IMR-90 (cell line): ENCODE measurements around the gene DRAP1. TPM values are rescaled to one million over a fixed set of nuclear protein-coding genes. Genes with fewer than 3 reads are reported as not detected.

ENCODE experiments used
- ATAC-seq: fragments of 200-7000 bp; cut with Tn5 transposase; 2 replicates; pipeline ENCODE4 v1.9.1; 2020; ENCODE audit warnings: low read depth, mild to moderate bottlenecking, moderate library complexity
- BruUV-seq: library from RNA; stranded (reverse); fragments of 400-500 nt; replicated peaks from 2 replicates; lab custom pipeline; 2021; lab: Mats Ljungman, UMichigan
- CTCF ChIA-PET: fragments of 300-600 bp; formaldehyde crosslinking; extraction: SDS; loops from one replicate; lab custom pipeline; 2021; ENCODE audit warnings: antibody characterized with exemption; lab: Yijun Ruan, JAX
- POLR2A ChIA-PET: fragments of 300-600 bp; sonication (Branson Sonifier 250); formaldehyde crosslinking; loops from one replicate; lab custom pipeline; 2022; ENCODE audit warnings: antibody characterized with exemption; ENCODE audit not compliant: unreplicated experiment; lab: Charles Lee
- DNase-seq: peaks from one replicate; pipeline ENCODE4 v3.0.0; 2013
- H2AFZ ChIP-seq: replicated peaks from 2 replicates; pipeline ENCODE3; 2013; ENCODE audit warnings: low read length, mild to moderate bottlenecking; ENCODE audit not compliant: poor library complexity
- H2AK5ac ChIP-seq: 2 replicates; pipeline ENCODE4 v1.6.1; 2013; ENCODE audit warnings: low read depth, low read length, inconsistent platforms
- H2AK9ac ChIP-seq: replicated peaks from 2 replicates; pipeline ENCODE3; 2013; ENCODE audit warnings: mild to moderate bottlenecking, low read depth, low read length, moderate library complexity; ENCODE audit not compliant: poor library complexity
- H2BK120ac ChIP-seq: 2 replicates; pipeline ENCODE4 v1.6.1; 2013; ENCODE audit warnings: low read depth, low read length, inconsistent platforms
- H2BK15ac ChIP-seq: 3 replicates; pipeline ENCODE4 v1.6.1; 2013; ENCODE audit warnings: low read depth, low read length, inconsistent platforms
- H2BK20ac ChIP-seq: 2 replicates; pipeline ENCODE4 v1.6.1; 2013; ENCODE audit warnings: low read depth, mild to moderate bottlenecking, inconsistent platforms, low read length, moderate library complexity
- H2BK5ac ChIP-seq: 2 replicates; pipeline ENCODE4 v1.6.1; 2013; ENCODE audit warnings: mild to moderate bottlenecking, low read depth, low read length, inconsistent platforms; ENCODE audit not compliant: poor library complexity, severe bottlenecking
- H3K14ac ChIP-seq: replicated peaks from 2 replicates; pipeline ENCODE4 v1.6.1; 2013; ENCODE audit warnings: low read depth, low read length, inconsistent platforms
- H3K18ac ChIP-seq: 2 replicates; pipeline ENCODE4 v1.6.1; 2013; ENCODE audit warnings: low read depth, low read length, control low read depth
- H3K23ac ChIP-seq: 2 replicates; pipeline ENCODE4 v1.6.1; 2013; ENCODE audit warnings: low read depth, low read length, inconsistent platforms
- H3K27ac ChIP-seq: 2 replicates; pipeline ENCODE4 v1.5.1; 2013; ENCODE audit warnings: mild to moderate bottlenecking, control low read depth, low read length; ENCODE audit not compliant: insufficient read depth
- H3K27me3 ChIP-seq: 2 replicates; pipeline ENCODE4 v1.6.1; 2013; ENCODE audit warnings: low read length; ENCODE audit not compliant: control insufficient read depth, insufficient read depth
- H3K36me3 ChIP-seq: 2 replicates; pipeline ENCODE4 v1.6.1; 2013; ENCODE audit warnings: low read length, mixed read lengths; ENCODE audit not compliant: control insufficient read depth, insufficient read depth
- H3K4ac ChIP-seq: 2 replicates; pipeline ENCODE4 v1.6.1; 2013; ENCODE audit warnings: low read depth, low read length, inconsistent platforms
- H3K4me1 ChIP-seq: 2 replicates; pipeline ENCODE4 v1.6.1; 2013; ENCODE audit warnings: low read length, mixed read lengths; ENCODE audit not compliant: control insufficient read depth, insufficient read depth
- H3K4me2 ChIP-seq: 2 replicates; pipeline ENCODE4 v1.6.1; 2013; ENCODE audit warnings: low read depth, mild to moderate bottlenecking, control low read depth, low read length, moderate library complexity
- H3K4me3 ChIP-seq: 2 replicates; pipeline ENCODE4 v1.5.1; 2013; ENCODE audit warnings: low read depth, mild to moderate bottlenecking, control low read depth, low read length, moderate library complexity; ENCODE audit not compliant: insufficient read depth
- H3K56ac ChIP-seq: 2 replicates; pipeline ENCODE4 v1.6.1; 2013; ENCODE audit warnings: low read length, inconsistent platforms; ENCODE audit not compliant: insufficient read depth; ENCODE audit errors: extremely low read depth
- H3K79me1 ChIP-seq, 2 experiments: 2 replicates each; pipeline ENCODE4 v1.6.1; 2013; ENCODE audit warnings: low read length in 2 of 2, inconsistent platforms in 1 of 2, low read depth in 1 of 2
- H3K9ac ChIP-seq: 2 replicates; pipeline ENCODE4 v1.6.1; 2013; ENCODE audit warnings: low read depth, low read length, control low read depth
- H3K9me1 ChIP-seq: 2 replicates; pipeline ENCODE4 v1.6.1; 2013; ENCODE audit warnings: low read length, inconsistent platforms; ENCODE audit not compliant: insufficient read depth
- H3K9me3 ChIP-seq: 2 replicates; pipeline ENCODE4 v1.6.1; 2013; ENCODE audit warnings: low read length; ENCODE audit not compliant: control insufficient read depth, insufficient read depth
- H4K20me1 ChIP-seq: 2 replicates; pipeline ENCODE4 v1.6.1; 2013; ENCODE audit warnings: low read length, inconsistent platforms; ENCODE audit not compliant: insufficient read depth
- H4K5ac ChIP-seq: 2 replicates; pipeline ENCODE4 v1.6.1; 2013; ENCODE audit warnings: mild to moderate bottlenecking, low read depth, low read length, control low read depth
- H4K8ac ChIP-seq, 2 experiments: 2 replicates each; pipeline ENCODE4 v1.6.1; 2013; ENCODE audit warnings: low read depth in 2 of 2, low read length in 2 of 2, control low read depth in 1 of 2, inconsistent platforms in 1 of 2
- H4K91ac ChIP-seq: 2 replicates; pipeline ENCODE4 v1.6.1; 2013; ENCODE audit warnings: low read depth, low read length, inconsistent platforms; ENCODE audit not compliant: insufficient read depth
- BHLHE40 ChIP-seq: fragments of 150-350 bp; IDR thresholded peaks from 2 replicates; pipeline ENCODE4 v1.6.1; 2016; ENCODE audit warnings: mild to moderate bottlenecking, low read depth, low read length
- CEBPB ChIP-seq: IDR thresholded peaks from 2 replicates; pipeline ENCODE4 v1.6.1; 2012; ENCODE audit warnings: low read depth, low read length, improper control_type of control experiment
- CHD1 ChIP-seq: IDR thresholded peaks from 2 replicates; pipeline ENCODE4 v1.6.1; 2012; ENCODE audit warnings: low read depth, low read length, improper control_type of control experiment
- CTCF ChIP-seq: conservative IDR thresholded peaks from 2 replicates; pipeline ENCODE4 v1.5.1; 2012; ENCODE audit warnings: mild to moderate bottlenecking, low read depth, low read length, improper control_type of control experiment
- MAZ ChIP-seq: IDR thresholded peaks from 2 replicates; pipeline ENCODE4 v1.6.1; 2012; ENCODE audit warnings: low read depth, mild to moderate bottlenecking, low read length, improper control_type of control experiment, moderate library complexity, borderline replicate concordance
- MXI1 ChIP-seq: IDR thresholded peaks from 2 replicates; pipeline ENCODE4 v1.6.1; 2012; ENCODE audit warnings: low read depth, mild to moderate bottlenecking, low read length, moderate library complexity, borderline replicate concordance
- NFE2L2 ChIP-seq: fragments of 150-350 bp; IDR thresholded peaks from 2 replicates; pipeline ENCODE4 v1.6.1; 2016; ENCODE audit warnings: low read depth, mild to moderate bottlenecking, low read length
- POLR2A ChIP-seq: IDR thresholded peaks from 2 replicates; pipeline ENCODE4 v1.6.1; 2012; ENCODE audit warnings: mild to moderate bottlenecking, low read depth, low read length
- RAD21 ChIP-seq: IDR thresholded peaks from 2 replicates; pipeline ENCODE4 v1.6.1; 2012; ENCODE audit warnings: low read length, improper control_type of control experiment
- RCOR1 ChIP-seq: IDR thresholded peaks from 2 replicates; pipeline ENCODE4 v1.6.1; 2012; ENCODE audit warnings: mild to moderate bottlenecking, low read length, improper control_type of control experiment; ENCODE audit not compliant: insufficient replicate concordance
- SMC3 ChIP-seq: fragments of 150-350 bp; IDR thresholded peaks from 2 replicates; pipeline ENCODE4 v1.6.1; 2016; ENCODE audit warnings: low read depth, mild to moderate bottlenecking, antibody characterized with exemption, low read length, moderate library complexity
- WGBS, 2 experiments: methylation state at CpG; one replicate each; pipeline versions ENCODE4 v1.1.5 to v1.1.7; 2013; ENCODE audit warnings: missing lambda C conversion rate in 2 of 2; ENCODE audit not compliant: insufficient read length in 1 of 2; ENCODE audit errors: extremely low coverage in 2 of 2; 5-methylcytosine and 5-hydroxymethylcytosine counted together
- dilution Hi-C: fragments of 300-500 bp; cut with HindIII; formaldehyde crosslinking; loops from one replicate; pipeline ENCODE4 v1.14.3; 2018; ENCODE audit warnings: low sequenced_read_pairs; ENCODE audit not compliant: unreplicated experiment
- in situ Hi-C: fragments of 300-500 bp; cut with MboI; formaldehyde crosslinking; loops from 3 replicates; pipeline ENCODE4 v1.14.3; 2019; ENCODE audit warnings: low sequenced_read_pairs, inconsistent platforms, mixed read lengths
- intact Hi-C: fragments of 100-400 bp; cut with micrococcal nuclease; formaldehyde crosslinking; loops from 2 replicates; pipeline ENCODE4 v1.10.0; 2022
- polyA plus RNA-seq, 3 experiments: library from polyadenylated mRNA; depleted of rRNA; stranded (reverse); fragments of >200 nt; gene quantifications; 2 replicates each; pipeline ENCODE4 v1.2.3, GENCODE V29; 2012; ENCODE audit warnings: low replicate concordance in 1 of 3
- total RNA-seq: library from RNA; depleted of rRNA; stranded (reverse); fragments of >200 nt; gene quantifications from 2 replicates; pipeline ENCODE4 v1.2.3, GENCODE V29; 2012
- TF ChIP-seq, protein P1 (sequence below): fragments of 150-350 bp; IDR thresholded peaks from 2 replicates; pipeline ENCODE4 v1.6.1; 2016; ENCODE audit warnings: low read depth, mild to moderate bottlenecking, low read length, moderate library complexity, borderline replicate concordance

DRAP1 gene
- total and polyA plus RNA-seq, 2 of the 4 experiments (the other 2 are of a cell fraction) = 237 to 344 TPM

- Histone ChIP-seq H3K4me3 (no peak overlapping the region), H2AK5ac (no peak overlapping the region), H3K4me1 (peaks cover under 1% of the 10 kb centered on the region), H4K8ac (no peak overlapping the region), H3K9ac (no peak overlapping the region), H3K9me1 (peaks cover 8% of the 10 kb centered on the region), H3K9me3 (no peaks in the 10 kb centered on the region), H3K18ac (no peak overlapping the region), H3K4ac (no peak overlapping the region), H2BK120ac (no peak overlapping the region), H4K91ac (no peak overlapping the region), H3K79me1 (peaks cover 9 to 44% of the 10 kb centered on the region in 2 experiments), H3K27me3 (no peaks in the 10 kb centered on the region), H2BK15ac (no peak overlapping the region), H3K14ac (no peak overlapping the region), H2AFZ (no peak overlapping the region), H3K27ac (no peak overlapping the region), H2BK20ac (no peak overlapping the region), H3K36me3 (peaks cover 40% of the 10 kb centered on the region), H3K56ac (no peak overlapping the region), H2BK5ac (no peak overlapping the region), H4K5ac (no peak overlapping the region), H3K23ac (no peak overlapping the region), H2AK9ac (no peak overlapping the region), H4K20me1 (peaks cover 13% of the 10 kb centered on the region; the same call in 1 of the 2 replicates), H3K4me2 (no peak overlapping the region)
- dilution Hi-C loops (no loop called here), in situ Hi-C loops (loop anchor here (5.0 kb wide), 1 partner anchor 105 kb away; no protein-coding TSS in a partner anchor), intact Hi-C loops (no loop called here)
- ATAC-seq (no peak), DNase-seq (no peak)
- TF ChIP-seq CTCF (no peak), CHD1 (no peak), BHLHE40 (no peak), RAD21 (no peak), SMC3 (no peak), CEBPB (no peak), MXI1 (no peak), NFE2L2 (no peak), POLR2A (no peak), RCOR1 (no peak), MAZ (no peak)
- TF ChIP-seq, protein P1, sequence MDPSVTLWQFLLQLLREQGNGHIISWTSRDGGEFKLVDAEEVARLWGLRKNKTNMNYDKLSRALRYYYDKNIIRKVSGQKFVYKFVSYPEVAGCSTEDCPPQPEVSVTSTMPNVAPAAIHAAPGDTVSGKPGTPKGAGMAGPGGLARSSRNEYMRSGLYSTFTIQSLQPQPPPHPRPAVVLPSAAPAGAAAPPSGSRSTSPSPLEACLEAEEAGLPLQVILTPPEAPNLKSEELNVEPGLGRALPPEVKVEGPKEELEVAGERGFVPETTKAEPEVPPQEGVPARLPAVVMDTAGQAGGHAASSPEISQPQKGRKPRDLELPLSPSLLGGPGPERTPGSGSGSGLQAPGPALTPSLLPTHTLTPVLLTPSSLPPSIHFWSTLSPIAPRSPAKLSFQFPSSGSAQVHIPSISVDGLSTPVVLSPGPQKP = no peak
- 98% methylated on average over 8 of the region's 30 CpGs; no CpG with 5 or more reads in 1 of the 2 experiments for WGBS, 2 experiments
- no TSS peak for BruUV-seq
- POLR2A ChIA-PET = no interaction called here
- CTCF ChIA-PET = no interaction called here
Measured at GRCh38 chr11:65882120-65883057, 36.8 kb upstream of the DRAP1 start.
